Stimulated activated CD4-positive, alpha-beta T cell treated with anti-CD3 and anti-CD28 coated beads, Interleukin-12 subunit alpha, Interleukin-12 subunit beta, amount 100 ng/mL, for 48 hours (primary cell): Measurements from ENCODE around the gene DSE.

Experiments used
- DNase-seq, 3 donors: peaks; one replicate each; pipeline ENCODE4 v3.0.0-alpha.2; 2020; ENCODE audit warnings: low read depth in 2 of 3, low spot score in 1 of 3

DSE gene

DNA sequence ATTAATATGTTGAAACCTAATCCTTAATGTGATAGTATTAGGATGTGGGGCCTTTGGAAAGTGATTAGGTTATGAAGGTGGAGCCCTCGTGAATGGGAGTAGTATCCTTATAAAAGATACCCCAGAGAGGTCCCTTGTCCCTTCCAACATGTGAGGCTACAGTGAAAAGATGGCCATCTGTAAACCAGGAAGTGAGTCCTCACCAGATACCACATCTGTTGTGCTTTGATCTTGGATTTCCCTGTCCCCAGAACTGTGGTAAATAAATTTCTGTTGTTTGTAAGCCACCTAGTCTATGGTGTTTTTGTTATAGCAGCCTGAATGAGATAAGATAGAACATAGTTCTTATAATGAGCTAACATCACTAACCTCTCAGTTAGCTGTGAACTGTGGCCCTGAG is 73.8 kb downstream of the DSE start:
- DNase-seq = no peak

DNA sequence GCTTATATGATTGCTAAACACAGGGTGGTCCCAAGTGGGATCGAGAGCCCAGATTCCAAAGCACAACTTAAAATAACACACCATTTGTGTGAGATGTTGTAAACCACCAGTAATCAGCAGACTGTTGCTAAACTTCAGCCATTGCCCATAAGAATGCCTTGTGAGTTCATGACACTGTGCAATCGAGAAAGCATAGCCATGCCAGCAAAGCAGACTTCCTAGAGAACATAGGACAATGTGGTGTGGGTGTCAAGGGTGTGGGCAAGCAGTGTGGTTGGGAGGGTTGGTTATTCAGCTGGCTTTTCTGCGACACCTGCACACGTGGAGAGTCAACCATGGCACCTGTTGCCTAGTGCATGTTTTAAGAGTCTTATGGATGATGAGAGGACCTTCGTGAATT is 74.4 kb downstream of the DSE start:
- no peak for DNase-seq

DNA sequence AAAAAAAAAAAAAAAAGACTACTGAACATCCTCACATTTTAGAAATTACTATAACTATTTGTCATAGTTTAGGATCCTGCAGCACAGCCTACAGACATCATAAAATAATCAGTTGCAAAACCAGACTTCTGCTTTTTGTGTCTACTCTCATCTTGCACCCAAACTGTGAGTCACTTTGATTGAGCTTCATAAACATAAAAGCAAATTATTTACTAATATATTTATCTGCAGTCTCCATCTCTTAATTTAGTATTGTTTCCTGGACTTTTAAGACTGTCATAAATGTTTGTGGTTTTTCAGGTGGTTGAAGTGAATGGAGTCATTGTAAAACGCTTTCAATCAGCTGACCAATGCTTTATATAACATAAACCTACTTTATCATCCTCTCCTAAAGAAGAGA is 75.7 kb downstream of the DSE start:
- no peak for DNase-seq

DNA sequence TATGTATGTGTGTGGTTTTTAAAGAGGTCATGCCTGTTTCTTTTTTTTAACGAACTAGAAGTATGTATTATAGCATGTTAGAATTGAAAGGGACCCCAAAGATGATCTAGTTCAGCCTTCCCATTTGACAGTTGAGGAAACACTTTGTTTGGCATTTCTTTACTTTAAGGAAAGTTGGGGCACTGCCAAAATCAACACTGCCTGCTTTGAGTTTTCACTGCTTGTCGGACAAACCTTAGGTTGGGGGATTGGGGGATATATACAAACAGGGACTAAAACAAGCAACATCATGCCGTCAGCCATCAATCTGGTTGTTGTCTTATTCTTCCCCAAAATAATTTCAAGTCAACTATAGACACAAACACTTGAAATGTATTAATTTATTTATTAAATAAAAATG is 76.3 kb downstream of the DSE start:
- DNase-seq = no peak

DNA sequence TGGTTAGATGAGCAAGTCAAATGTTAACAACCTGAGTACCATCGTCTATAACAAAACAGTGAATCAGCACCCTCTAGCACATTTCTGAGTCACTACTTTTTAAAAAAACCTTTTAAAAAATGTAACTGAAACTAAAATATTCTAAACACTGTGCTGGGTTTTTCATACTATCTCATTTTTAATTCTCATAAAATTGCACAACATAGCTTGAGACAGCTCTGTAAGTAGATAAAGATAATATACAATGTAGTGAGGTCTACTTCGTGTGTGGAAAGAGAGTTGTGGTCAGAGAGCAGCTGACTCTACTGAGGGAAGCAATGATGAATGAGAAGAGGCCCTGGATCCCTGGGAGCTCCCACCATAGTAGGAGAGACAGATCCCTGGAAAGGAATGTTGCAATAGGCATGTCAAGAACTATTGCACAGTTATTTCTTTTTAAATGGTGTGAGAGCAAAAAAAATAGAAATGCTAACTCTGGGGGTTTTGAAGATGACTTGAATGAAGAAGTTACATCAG is 76.8 kb downstream of the DSE start:
- DNase-seq = no peak

DNA sequence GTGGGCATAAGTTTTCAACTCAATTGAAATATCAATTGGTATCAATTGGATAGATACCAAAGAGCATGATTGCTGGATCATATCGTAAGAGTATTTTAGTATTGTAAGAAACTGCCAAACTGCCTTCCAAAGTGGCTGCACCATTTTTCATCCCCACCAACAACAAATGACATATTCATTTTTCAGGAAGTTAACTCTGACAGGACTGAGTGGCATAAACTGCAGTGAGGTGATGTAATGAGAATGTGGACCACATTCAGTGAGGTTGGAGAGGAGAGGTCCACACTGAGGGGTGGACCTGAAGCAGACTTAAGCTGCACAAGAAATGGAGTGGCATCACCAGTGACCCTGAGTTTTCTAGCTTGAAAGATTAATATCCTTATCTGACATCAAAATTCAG is 78.8 kb downstream of the DSE start:
- no peak for DNase-seq

DNA sequence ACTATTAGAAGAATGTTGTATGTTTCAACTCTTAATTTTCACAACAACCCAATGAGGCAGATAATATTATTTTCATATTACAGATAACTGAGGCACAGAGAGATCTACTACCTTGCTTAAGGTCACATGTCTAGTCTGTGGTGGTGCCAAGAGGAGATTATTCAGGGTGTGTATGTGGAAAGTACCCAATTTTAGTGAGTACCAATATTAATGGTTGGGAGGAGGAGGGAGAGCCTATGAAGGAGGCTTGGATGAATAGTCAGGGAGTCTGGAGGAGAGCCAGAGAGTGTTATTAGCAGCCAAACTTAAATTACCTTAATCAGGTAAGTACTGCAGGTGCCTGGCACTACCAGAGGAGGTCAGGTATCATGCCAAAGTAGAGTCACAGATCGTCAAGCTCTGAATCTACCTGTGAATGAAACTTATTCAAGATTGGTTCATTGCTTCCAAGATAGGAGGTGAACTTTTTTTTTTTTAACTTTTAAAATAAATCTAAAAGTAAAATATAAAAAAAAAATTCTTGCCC is 79.5 kb downstream of the DSE start:
- DNase-seq = no peak

DNA sequence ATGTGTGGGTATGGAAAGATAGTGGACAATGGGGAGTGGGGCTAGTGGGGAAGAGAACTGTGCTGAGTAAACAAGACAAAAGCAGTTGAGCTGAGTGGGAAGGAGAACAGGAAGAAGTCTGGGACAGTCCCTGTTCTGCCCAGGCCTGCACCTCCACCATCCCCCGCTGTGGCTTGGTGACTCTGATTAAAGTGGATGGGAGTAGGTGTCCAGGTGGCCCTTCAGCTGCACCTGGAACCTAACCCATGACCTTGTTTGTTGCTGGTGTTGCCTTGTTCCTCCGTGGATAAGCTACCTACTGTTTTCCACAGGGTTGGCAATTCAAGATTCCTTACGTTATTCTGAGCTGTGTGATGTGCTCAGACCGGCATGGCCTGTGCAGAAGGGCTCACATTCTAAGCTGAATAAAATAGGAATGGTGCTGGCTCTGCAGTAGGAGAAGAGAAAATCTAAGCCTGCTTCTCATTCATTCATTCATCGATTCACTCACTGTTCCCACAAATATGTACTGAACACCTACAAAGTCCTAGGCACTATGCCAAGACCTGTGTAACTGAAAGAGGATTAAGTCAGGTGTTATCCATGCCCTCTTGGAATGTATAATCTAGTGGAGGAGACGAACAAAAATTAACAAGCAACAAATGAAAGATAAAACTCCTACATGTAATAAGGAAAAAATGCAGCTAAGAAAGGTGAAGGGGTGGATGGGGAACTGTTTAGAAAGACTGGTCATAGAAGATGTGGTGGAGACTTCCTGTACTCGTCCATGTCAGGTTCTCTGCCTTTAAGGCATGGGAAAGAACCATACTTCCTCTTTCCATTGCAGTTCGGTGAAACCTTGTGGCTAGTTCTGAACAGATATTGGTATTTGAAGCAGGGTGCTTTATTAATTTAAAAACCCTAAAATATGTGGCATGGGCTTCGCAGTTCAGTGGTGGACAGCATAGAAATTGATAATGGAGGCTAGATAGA is 80.3 kb downstream of the DSE start:
- DNase-seq = no peak

DNA sequence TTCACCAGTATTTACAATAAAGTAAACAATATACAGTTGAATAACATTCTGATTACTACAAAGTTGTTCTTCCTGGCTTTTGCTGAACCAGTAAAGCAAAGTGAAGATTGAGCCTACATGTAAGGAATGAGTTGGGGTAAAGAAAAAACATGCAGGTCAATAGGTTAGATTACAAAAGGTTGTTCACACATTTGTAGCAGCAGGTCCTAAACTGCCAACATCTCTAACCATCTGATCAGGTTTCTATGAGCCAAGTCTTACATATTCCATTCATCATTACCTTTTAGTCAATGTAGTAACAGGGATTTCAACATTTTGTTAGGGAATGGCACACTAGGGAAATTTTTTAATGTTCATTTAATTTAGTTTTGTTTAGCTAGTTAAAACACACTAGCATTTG is 81.2 kb downstream of the DSE start:
- DNase-seq = no peak

DNA sequence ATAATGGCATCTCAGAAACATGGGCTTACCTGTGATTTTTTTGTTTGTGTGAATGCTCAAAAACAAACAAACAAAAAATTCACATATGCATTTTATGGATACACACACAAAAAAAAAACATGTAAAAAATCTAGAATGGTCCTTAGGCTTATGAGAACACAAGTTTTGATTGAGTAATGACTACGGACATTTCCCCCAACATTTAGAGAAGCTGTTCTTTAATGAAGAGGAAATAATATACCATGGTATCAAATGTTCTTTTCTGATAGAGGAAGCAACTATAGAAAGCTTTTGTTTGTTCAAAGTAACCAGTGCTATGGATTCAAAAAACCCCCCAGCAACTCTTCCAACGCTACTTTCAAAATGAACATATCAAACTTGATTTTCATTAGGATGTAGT is 81.8 kb downstream of the DSE start:
- no peak for DNase-seq

DNA sequence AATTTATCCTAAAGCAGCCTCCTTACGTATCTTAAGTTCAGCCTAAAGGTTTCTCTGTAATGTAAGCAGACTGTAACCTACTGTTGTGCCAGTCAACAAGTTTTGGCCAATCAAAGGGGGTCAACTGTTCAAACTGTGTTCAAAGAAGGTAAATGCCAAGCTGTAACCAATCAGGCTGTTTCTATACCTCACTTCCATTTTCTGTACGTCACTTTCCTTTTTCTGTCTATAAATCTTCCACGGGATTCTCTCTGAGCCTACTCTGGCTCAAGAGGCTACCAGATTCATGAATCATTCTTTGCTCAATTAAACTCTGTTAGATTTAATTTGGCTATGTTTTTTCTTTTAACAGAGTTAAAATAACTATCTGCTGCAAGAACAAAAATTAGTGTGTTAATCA is 85.4 kb downstream of the DSE start:
- no peak for DNase-seq

DNA sequence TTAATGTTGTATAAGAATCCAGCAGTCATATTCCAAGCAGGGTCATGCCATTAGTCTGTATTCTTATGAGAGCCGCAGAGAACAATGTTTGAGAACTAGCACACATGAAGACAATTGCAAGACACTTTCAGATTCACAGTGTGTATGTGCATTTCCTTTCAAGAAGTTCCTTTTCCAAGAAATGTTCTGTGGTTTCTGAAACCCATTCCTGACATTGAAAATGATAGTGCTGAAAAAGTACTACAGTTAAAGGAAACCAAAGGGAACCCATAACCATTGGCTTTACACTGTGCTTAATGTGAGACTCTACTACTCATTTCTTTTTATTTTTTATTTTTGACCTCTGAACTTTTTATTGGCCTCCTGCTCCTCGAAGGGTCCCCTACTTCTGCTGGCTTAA is 86.2 kb downstream of the DSE start:
- DNase-seq = no peak

DNA sequence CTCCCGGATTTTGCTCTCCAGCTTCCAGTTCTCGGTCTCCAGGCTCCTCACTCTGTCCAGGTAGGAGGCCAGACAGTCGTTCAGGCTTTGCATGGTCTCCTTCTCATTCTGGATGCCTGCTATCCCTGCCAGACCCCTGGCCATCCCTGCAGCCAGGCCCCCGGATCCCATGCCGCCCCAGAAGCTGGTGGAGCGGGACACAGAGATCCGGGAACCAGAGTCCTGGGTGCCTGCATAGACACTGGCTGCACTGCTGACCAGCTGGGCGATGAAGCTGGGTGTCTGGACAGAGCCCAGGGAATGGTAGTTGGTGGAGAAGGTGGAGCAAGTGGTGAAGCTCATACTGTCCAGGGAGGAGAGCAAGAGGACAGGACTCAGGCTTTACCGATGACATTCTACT is 87.5 kb downstream of the DSE start:
- DNase-seq = no peak

DNA sequence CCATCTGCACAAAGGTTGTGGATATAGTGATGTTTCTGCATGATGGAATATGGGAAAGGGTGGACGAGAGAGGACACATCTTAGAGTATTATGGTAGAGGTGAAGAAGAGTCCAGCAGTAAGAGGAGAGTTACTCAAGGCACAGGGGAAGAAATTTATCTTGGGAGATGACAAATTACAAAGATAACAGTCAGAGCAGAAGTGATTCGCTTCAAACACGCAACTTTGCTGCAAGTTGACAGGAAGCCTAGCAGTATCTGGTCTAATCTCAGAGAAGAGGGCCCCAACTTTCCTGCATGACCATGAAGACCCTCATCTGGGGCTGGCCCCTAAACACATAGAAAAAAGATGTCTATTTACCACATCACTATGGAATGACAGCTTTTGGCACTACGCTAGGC is 89.2 kb downstream of the DSE start:
- no peak for DNase-seq

DNA sequence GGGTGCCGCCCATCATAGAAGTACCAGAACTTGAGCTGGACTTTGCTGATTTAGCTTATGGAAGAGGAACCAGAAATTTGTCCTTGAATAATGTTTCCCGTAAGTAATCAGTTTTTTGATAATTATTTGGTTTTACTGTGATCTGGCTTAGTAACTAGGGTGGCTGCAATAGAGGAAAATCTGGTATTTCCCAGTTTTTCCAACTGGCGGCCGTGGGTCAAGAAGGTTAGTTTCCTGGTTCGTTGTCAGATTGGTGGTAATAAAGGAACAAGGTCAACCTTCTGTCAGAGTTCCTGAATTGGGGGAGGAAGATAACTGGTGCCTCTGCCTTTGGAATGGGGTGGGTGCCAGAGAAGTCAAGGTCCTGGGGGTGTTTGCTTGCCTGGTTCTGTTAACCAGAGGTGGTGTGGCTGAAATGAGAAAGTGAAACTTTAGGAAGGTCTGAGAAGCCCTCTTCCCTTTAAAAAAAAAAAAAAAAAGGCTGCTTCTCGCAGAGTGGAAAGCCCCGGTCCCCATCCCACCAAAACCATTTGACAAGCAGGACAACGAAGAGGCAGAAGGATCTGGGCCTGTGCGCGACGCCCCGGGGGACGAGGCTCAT is 90.7 kb downstream of the DSE start, which contains the start of gene CALHM6:
Gene CALHM6 (plus strand): TSS at position 45 of the 601 bp plus-strand sequence. CDS start 555 bp downstream, at position 600.
- no peak for DNase-seq

DNA sequence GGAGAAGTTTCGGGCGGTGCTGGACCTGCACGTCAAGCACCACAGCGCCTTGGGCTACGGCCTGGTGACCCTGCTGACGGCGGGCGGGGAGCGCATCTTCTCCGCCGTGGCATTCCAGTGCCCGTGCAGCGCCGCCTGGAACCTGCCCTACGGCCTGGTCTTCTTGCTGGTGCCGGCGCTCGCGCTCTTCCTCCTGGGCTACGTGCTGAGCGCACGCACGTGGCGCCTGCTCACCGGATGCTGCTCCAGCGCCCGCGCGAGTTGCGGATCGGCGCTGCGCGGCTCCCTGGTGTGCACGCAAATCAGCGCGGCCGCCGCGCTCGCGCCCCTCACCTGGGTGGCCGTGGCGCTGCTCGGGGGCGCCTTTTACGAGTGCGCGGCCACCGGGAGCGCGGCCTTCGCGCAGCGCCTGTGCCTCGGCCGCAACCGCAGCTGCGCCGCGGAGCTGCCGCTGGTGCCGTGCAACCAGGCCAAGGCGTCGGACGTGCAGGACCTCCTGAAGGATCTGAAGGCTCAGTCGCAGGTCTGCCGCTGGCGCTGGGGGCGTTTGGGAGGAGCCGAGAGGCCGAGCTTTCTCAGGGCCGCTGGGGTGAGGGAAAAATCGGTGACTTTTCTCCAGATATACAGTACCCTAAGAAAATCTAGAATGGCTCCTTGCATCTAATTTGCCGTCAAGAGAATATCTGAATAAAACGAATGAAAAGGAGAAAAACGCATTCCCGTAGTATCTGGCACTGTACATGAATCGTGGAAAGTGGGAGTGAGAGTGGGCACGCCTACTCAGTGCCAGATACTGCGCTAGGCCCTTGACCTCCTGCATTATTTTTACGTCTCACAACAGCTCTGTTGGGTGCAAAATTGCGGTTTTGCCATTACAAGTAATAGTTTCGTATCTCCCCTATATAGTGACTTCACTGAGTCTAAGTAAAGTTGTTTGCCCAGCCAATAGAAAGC is 91.5 kb downstream of the DSE start:
- peak in 2 of 3 donors; percentile 10 to 32 for DNase-seq

DNA sequence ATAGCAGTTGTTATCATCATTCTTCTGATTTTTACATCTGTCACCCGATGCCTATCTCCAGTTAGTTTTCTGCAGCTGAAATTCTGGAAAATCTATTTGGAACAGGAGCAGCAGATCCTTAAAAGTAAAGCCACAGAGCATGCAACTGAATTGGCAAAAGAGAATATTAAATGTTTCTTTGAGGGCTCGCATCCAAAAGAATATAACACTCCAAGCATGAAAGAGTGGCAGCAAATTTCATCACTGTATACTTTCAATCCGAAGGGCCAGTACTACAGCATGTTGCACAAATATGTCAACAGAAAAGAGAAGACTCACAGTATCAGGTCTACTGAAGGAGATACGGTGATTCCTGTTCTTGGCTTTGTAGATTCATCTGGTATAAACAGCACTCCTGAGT is 92.6 kb downstream of the DSE start:
- no peak for DNase-seq

DNA sequence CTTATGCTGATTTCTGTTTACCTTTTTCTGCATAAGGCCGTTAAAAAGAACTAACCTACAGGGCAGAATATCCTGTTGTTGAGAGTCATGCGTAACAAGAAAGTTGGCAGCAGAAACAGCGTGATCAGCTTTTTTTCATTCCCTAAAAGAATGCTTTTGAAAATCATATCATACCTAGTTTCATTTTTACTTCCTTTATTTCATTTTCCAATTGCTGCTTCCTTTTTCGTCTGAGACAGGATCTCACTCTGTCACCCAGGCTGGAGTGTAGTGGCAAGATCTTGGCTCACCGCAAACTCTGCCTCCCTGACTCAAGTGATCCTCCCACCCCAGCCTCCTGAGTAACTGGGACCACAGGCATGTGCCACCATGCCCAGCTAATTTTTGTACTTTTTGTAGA is 94.5 kb downstream of the DSE start:
- no peak for DNase-seq

DNA sequence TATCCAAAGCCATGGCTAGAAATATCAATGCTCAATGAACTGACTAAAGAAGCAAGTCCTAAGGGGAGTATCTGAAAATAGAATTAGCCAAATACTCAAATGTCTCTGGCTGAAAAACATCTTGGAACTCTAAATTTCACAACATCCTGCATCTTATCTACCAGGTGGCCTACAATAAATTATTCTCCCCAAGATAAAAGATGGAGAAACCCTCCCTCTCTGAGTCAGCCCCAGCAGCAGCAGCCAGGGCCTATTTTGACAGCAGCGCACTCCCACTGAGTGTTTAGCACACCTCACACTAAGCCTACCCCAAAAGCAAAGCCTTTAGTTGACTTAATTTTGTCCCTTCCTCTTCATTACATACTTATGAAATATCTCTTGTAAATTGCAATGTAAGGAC is 96.3 kb downstream of the DSE start:
- DNase-seq = no peak

DNA sequence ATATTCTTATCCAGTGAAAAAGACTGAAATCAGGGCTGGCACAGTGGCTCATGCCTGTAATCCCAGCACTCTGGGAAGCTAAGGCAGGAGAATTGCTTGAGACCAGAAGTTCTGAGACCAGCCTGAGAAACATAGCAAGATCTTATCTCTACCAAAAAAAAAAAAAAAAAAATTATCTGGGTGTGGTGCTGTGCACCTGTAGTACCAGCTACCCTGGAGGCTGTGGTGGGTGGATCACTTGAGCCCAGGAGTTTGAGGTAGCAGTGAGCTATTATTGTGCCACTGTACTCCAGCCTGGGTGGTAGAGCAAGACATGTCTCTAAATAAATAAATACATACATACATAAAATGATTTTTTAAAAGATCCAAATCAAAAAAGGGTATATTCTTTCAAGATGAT is 96.8 kb downstream of the DSE start:
- no peak for DNase-seq

DNA sequence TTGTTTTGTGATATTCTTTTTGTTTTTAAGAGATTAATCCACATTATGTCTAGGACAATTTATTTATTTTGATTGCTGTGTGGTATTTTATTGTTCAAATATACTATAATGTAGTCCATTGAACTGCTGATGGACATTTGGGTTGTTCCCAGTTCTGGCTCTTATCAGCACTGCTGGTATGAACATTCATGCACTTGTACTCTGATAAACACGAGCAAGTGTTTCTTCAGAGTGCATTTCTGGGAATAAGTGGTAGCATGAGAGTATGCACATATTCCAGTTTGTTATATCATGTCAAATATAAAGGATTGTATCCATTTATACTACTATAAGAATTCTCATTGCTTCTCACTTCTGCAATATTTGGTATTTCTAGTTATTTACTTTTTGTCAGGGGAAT is 97.5 kb downstream of the DSE start:
- DNase-seq = no peak
